ENCODE measurements around the gene TMEM106C.

The TMEM106C gene

GRCh38 chr12:48000878-48001504 lies 37.6 kb downstream of the TMEM106C start:
- peak overlapping the region; percentile 51 to 68 for H3K4me3 ChIP-seq (replicated peaks in 1 of 2; ENCODE audit: low read depth in 2 of 2, low read length in 2 of 2)
- TF ChIP-seq, protein P1, sequence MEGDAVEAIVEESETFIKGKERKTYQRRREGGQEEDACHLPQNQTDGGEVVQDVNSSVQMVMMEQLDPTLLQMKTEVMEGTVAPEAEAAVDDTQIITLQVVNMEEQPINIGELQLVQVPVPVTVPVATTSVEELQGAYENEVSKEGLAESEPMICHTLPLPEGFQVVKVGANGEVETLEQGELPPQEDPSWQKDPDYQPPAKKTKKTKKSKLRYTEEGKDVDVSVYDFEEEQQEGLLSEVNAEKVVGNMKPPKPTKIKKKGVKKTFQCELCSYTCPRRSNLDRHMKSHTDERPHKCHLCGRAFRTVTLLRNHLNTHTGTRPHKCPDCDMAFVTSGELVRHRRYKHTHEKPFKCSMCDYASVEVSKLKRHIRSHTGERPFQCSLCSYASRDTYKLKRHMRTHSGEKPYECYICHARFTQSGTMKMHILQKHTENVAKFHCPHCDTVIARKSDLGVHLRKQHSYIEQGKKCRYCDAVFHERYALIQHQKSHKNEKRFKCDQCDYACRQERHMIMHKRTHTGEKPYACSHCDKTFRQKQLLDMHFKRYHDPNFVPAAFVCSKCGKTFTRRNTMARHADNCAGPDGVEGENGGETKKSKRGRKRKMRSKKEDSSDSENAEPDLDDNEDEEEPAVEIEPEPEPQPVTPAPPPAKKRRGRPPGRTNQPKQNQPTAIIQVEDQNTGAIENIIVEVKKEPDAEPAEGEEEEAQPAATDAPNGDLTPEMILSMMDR (IDR thresholded peaks at IDR 0.05; ENCODE audit: low read depth, low read length) = no peak
- peak; percentile 62 to 84 for DNase-seq (ENCODE audit: low read depth in 2 of 2)

- TF ChIP-seq, protein P1 (IDR thresholded peaks at IDR 0.05; ENCODE audit: low read depth, low read length) = no peak
- DNase-seq (ENCODE audit: low read depth in 2 of 2) = peak; percentile 25 to 45
- H3K4me3 ChIP-seq (replicated peaks in 1 of 2; ENCODE audit: low read depth in 2 of 2, low read length in 2 of 2) = peak overlapping the region; percentile 51 to 68
These were observed 38.4 kb downstream of the TMEM106C start for GRCh38 chr12:48001505-48002413.

GRCh38 chr12:48002414-48002730 lies 39.0 kb downstream of the TMEM106C start:
- DNase-seq (ENCODE audit: low read depth in 2 of 2) = no peak
- TF ChIP-seq, protein P1 (IDR thresholded peaks at IDR 0.05; ENCODE audit: low read depth, low read length) = no peak
- peak overlapping the region; percentile 51 to 68 for H3K4me3 ChIP-seq (replicated peaks in 1 of 2; ENCODE audit: low read depth in 2 of 2, low read length in 2 of 2)

DNA sequence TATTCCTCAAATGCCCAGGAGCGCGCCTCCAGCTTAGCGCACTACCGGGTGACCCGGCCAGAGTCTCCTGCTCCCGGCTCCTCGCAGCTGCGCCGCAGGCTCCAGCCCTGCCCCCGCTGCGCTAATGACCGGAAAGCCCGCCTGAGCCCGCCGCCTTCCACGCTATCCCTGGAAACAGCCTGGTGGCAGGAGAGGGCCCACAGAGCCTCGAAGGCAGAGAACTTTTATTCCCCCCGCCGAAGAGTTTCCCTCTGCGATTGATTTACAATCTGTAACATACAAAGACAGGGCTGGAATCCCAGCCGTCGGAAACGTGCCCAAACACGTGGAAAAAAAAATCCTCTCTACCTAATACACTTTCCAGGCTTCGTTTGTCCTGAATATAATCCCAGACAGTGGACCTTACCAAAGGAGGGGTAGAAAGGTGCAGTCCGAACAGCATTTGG lies 39.4 kb downstream of the TMEM106C start:
- DNase-seq (ENCODE audit: low read depth in 2 of 2) = peak; percentile 31 to 38
- TF ChIP-seq, protein P1 (IDR thresholded peaks at IDR 0.05; ENCODE audit: low read depth, low read length) = no peak
- H3K4me3 ChIP-seq (replicated peaks in 1 of 2; ENCODE audit: low read depth in 2 of 2, low read length in 2 of 2) = no peak overlapping the region

DNA sequence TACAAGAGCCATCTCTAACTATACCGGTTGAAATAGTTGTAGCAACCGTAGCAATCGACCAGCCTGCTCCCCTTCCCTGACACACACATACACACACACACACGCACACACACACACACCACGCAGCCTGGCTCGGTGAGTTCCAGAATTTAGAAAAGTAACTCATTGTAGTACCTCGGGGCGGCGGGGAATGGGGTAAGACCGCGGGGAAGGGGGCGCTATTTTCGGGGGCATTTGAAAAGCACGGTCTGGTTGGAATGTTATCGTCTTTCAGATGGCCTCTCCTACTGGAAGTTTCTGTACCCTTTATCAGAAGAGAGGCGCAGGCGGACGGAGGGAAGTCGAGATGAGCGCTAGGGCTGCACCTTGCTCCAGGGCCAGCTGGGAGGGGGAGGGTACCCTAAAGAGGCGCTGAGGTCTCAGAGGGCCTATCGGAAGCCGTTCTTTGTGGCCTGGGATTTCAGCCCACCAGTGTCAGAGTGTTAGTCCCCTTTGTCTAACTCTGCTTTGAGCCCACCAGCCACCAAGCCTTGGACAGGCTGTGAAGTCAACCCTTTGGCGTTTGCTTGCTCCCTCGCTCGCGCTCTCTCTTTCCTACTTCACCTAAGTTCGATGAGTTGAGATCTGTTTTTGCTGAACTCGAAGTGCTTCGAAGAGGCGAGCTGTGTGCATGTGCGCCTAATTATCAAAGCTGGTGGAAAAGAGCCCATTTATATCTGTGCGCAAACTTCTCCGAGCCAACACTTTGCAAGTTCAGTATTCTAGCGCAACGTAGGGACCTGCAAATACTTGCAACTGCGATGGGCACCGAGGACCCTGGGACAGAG lies 40.0 kb downstream of the TMEM106C start:
- TF ChIP-seq, protein P1 (IDR thresholded peaks at IDR 0.05; ENCODE audit: low read depth, low read length) = no peak
- H3K4me3 ChIP-seq (replicated peaks in 1 of 2; ENCODE audit: low read depth in 2 of 2, low read length in 2 of 2) = no peak overlapping the region
- DNase-seq (ENCODE audit: low read depth in 2 of 2) = peak in 1 of 2 donors; percentile 23

- peak in 1 of 2 donors; percentile 19 for DNase-seq (ENCODE audit: low read depth in 2 of 2)
- TF ChIP-seq, protein P1 (IDR thresholded peaks at IDR 0.05; ENCODE audit: low read depth, low read length) = no peak
- no peak within 1 kb of the TSS for H3K4me3 ChIP-seq (replicated peaks in 1 of 2; ENCODE audit: low read depth in 2 of 2, low read length in 2 of 2)
These were observed 40.9 kb downstream of the TMEM106C start, which contains the start of gene COL2A1 for GRCh38 chr12:48004053-48004941. TSS of gene COL2A1 (minus strand) at chr12:48004476. CDS start at chr12:48004321, 155 bp downstream.

Measured in cardiac fibroblast (primary cell).